GM19238 (cell line): ENCODE results near the gene CXCR6.

Experiments
- DNase-seq: peaks from one replicate; pipeline ENCODE4 v3.0.0; 2011; ENCODE audit warnings: low spot score; ENCODE audit not compliant: insufficient read length

CXCR6 gene

DNA sequence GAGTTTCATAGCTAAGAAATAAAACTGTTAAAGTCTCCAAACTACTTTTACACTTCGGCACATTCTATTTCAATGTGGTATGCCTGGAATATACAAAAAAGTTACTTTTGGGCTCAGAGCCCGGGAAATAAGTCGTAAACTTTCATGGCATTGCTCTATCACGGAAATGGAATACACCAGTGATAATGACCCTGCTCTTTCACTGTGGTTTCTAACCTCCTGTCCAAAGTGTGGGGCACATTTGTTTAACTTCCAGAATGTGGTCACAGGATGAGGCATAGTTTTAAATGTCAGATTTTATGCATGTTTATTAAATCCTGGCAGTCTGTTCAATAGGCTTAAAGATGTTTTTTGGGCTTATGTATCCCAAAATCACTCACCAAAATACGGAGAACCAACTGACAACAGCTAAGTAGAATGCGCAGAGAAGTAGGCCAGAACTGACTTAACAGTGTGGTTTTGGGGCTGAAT lies 5.1 kb downstream of the CXCR6 start:
- DNase-seq: no peak

DNA sequence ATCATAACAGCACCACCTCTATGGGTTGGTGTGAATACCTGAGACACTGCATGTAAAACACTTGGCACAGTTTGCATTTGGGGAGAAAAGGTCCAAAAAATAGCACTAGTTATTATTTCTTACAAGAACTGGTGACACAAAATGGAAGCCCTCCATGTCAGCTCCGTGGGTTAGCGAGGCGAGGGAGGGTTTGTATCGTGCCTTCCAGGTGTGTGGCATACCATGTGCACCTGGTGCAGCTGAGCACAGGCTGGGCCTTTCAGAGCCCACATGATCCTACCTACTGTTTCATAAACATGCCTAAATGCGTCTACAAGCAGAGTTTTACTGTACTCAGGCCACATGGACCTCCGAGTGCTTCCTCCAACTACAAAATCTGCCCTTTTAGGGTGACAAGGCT lies 5.6 kb downstream of the CXCR6 start:
- DNase-seq: no peak

DNA sequence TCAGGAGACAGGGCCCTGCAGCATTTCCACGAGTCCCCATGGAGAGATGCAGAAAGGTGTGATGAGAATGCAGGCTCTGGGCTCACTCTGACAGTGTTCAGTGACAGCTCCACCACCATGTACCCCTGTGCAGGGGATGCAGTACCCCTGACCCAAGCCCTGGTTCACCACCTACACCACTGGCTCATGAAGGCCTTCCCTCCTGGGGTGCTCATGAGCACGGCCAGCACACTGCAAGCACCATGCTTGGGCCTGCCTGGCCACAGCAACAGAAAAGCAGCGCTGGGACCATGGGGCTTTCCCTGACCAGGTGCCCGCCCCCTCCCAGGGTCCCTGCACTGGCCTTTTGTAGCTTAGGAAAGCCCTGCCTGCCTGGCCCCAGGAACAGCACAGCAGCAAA lies 6.2 kb downstream of the CXCR6 start:
- no peak for DNase-seq

DNA sequence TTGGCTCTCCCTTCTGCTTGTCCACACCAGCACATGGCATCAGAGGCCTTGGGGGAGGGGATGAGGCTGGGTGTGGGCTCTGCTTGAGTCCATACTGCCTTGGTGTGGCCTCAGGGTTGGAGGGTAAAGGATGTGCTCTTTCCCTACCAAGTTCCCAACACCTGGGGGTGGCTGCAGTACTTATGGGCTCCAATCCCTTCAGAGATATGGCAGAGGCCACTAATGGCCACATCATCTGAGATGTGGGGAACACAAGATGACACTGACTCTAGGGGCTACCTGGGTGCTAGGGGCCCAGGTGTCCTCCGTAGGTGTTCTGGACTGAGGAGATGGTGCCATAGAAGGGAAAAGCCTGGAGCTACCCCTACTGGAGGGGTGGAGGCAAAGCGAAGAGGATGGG lies 6.9 kb downstream of the CXCR6 start:
- DNase-seq: no peak

DNA sequence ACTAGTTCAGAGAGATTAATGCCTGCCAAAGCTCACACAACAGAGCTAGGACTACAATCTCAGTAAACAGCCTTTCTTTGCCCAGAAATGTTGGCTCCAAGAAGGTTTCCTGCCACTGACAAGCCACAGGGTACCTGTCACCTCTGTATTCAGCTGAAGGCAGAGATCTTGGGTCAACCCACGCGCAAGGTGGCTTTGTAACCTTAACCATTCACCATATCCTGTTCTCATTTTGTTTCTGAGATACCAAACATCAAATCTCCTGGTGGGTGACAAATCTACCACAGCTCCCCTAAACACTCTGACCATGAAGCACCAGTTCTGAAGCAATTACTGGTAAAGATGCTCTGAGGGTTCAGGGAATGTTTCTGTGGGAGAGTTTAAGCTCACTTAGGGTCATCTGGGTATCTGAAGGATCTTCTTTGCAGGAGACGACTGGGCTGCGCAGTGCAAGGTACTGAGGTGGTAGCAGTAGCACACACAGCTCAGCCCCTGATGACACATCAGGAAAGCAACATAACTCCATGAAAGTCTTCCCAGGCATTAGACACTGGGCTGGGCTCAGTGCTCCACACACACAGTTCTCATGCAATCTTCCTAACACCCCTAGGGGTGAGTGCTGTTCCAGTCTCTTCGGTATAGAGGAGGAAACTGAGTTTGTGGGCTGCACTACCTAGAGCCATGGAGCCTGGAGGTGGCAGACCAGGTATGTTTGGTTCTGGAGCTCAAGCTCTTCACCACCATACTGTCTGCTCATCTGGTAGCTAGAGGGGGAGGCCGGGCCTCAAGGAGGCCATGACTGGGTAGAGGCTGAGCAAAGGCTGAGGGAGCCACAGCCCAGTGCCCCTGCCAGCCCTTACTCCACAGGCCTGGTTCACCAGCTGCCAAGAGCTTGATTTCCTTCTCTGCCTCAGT lies 7.7 kb downstream of the CXCR6 start:
- DNase-seq: no peak

DNA sequence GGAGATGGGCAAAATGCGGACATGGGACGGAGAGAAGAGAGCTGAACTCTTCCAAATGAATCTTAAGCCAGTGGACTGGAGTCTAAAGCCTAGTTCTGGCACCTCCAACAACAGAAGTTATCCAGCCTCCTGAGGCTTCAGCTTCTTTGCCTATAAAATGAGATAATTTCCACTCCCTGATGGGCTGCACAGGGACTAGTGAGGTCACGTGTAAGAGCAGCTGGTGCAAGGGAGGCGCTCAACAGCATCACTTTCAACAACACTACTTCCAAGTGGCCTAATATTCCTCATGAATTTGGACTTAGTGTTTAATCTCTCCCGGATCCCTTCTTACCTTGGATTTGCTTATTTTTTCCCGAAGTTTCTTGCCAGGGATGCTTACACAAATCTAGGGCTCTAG lies 8.7 kb downstream of the CXCR6 start:
- DNase-seq: no peak

DNA sequence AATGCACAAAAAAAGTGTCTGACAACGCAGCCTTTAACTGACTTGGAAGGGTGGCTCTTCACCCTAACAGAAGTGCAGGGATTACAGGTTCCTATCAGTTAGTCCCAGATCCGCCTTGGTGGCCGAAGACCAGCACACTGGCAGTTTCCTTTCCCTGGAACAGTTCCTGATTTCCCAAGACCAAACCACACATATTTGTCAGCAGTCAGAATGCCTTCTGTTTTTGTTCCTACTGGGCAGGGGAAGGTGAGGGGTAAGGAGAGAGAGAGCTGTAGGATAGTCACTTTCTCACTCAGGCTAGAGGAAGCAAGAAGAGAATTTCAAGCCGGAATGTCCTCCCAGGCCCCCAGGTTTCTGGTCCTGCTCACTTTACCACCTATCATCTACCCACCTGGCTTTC lies 9.2 kb downstream of the CXCR6 start:
- DNase-seq: no peak

DNA sequence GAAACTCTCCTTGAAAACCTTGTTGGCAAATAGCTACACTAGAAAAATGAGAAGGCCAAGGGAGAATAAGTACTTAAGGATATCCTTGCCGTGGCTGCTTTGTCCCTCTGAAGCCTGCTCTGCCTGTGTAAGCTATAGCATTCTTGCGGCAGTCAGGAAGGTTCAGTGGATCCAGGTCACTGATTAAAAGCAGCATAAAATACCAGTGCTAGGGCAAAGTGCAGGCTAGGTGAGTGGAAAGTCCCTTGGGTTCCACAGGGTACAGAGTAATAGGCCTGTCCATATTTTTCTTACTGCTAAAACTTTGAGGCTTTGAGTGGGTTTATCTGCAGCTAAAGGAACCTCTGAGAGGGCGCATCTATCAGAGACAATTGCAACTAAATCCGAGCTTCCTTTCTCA lies 10.3 kb downstream of the CXCR6 start:
- no peak for DNase-seq

DNA sequence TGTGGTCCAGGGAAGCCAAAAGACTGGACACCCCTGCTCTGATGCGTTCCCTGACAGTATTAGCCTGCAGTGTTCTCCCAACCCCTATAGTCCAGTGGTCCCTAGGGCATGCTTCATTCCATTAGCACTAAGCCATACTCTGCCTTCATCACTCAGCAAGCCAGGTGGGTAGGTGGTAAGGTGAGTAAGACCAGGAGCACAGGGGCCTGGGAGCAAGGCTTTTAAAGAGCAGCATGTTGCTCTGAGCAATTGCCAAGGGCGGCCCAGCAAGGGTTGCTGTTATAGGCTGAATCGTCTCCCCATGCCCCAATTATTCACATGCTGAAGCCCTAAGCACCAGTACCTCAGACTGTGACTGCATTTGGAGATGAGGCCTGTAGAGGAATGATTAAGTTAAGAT lies 11.0 kb downstream of the CXCR6 start:
- DNase-seq: no peak

DNA sequence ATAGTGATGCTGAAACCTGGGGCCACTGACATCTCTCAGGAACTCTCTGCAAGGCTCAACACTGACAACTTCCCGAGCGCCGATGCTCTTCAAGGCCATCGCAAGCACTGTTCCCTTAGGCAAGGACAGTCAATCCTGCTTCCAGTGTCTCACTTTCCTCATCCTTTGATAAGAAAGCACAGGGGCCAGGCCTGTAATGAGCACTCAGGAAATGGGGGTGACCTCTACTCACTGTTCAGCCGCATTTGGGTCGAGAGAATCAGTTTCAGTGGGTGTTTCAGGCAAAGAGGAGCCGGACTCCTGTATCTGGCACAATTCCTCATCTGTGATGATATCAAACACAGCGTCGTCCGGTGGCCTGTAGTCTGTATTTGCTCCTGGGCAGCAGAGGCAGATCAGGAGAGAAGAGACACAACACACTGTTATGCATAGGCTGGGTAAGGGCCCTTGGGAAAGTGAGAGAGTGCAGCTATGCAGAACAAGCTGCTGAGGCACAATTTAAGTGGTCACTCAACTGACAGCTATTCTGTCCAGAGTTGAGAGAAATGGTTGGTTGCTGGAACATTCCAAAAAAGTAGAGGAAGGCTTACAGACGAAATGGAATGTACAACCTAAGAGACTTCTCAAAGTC lies 11.9 kb downstream of the CXCR6 start:
- no peak for DNase-seq

DNA sequence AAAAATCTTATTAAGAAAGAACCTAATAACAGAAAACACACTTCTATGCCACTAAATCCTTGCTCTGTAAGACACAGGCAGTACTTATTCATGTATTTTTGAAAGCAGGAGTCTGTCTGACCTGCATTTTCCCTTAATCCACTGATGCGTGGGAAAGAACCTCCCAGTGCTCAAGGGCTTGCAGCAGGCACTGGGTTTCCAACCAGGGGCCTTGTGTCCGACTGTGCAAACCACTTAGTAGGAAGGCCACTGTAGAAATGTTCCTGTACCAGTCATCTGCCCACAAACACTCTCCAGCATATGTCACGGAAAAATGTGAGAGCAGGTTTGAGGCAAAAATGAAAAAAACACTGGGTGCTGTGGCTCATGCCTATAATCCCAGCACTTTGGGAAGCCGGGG lies 12.4 kb downstream of the CXCR6 start:
- DNase-seq: no peak

DNA sequence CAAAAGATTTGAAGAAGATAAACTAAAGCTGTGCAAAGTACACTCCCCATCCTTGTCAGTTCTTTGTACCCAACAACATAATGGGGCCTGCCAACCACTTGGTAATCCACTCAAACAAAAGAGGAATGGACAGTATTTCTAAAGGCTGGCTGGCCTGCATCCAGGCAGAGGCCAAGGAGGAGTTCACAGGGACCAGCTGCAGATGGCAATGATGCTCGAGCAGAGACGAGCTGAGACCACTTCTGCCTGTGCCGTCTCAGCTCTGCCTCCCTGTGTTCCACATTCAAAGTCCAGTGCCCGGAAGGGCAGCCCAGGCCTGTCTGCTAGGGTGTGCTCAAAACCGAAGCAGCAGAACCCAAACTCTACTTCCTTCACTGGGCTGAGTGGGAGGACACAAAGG lies 14.3 kb downstream of the CXCR6 start:
- DNase-seq: no peak

DNA sequence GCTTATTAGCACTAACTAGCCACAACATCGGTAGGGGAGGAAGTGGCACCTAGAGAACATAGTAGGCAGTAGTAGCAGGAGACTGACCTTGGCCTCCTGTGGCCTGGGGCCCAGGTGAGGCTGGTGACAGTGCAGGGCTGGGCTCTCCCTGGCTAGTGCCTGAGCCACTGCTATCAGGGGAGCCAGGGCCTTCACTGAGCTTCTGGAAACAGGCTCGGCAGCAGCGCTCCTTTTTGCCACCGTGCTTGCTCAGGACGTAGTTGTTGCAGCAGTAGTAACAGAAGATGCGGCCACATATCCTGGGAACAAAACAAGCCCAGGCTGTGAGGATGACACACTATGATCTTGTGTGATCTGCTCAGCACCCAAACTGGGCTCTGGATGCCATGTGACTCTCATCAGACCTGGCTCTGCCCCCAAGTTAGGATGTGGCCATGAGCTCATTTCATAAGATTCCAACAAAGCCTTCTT lies 15.1 kb downstream of the CXCR6 start:
- DNase-seq: no peak

DNA sequence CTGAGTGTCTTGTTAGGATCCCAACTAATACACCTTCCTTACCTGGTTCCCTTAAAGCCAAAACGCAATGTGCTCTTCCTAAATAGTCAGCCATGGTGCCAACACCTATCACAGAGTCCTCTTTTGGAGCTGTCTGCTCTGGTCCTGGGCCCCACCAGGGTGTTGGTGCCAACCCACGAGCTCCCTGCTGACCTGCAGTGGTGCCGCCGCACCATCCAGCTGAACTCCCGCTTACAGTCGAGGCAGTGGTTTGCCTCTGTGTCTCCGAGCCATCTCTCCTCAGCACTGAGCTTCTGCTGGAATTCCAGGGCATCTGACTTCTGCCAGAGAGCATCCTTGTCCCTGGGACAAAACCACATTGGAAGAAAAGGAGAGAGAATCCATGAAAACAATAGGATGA lies 15.9 kb downstream of the CXCR6 start:
- no peak for DNase-seq

DNA sequence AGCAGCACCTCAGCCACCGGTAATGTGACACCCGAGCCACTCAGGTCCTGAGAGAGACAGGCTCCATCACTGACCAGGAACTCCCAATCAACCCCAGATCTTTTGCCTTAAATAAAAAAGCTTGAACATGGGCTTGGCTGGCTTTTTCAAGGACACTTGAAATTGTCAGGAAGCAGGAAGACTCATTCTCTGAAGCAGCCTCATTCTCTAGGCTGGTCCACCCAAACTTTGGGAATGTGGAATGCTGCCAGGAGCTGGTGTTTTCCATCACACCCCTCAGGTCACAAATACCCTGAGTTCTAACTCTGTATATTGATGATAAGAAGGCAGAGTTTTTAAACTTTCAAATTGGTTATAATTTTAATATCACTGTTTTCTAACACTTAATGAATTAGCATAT lies 17.0 kb downstream of the CXCR6 start:
- no peak for DNase-seq

DNA sequence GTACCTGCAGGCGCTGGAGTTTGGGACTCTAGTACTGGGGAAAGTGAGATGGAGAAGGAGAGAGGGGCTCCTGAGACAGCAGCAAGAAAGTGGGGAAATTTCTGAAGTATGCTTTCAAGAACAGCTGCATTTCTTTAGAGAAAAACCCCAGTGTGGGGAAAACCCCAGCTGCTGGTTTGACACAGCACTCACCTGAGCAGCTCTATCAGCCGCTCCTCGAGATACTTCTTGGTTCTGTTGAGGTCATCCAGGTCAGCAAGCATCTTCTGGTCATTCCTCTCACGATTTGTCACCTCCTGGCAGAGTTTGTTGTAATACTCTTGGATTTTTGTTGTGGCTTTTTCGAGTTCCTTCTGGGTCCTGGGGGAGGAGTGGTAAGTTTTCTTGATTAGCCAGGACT lies 18.8 kb downstream of the CXCR6 start:
- peak; percentile 22 for DNase-seq

DNA sequence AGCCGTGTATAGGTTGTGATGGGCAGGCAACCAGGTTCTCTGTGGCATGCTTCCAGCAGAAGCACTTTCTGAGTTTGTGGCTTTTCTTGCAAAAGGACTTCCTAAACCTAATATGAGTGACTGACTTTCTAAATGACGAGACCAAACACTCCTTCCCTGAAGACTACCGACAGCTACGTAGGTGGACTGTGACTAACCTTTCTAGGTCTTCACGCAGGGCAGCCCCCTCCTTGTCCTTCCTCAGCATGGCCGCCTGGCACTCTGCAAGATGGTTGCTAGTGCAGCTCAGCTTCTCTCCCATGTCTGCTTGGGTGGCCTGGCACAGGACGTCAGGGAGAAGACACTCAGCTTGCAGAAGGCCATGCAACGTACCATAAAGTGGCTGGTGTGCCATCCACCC lies 20.9 kb downstream of the CXCR6 start:
- no peak for DNase-seq

DNA sequence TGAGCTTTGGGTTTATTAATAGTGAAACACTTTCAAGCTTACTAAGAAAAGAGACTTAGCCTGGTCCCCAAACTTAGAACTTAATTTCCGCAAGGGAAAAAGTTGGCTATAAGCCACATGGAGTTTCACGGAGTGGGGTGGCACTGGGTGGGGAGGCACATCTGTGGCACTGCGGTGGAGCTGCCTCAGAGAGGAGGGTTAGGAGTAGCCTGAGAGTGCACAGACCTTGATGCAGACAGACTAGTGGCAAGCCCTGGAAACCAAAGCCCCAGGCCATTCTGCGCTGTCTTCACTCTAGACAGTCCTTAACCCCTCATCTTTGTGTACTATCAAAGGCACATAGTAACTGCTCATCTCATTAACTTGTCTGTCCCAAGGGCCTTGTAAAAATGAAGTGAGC lies 22.0 kb downstream of the CXCR6 start:
- DNase-seq: no peak

DNA sequence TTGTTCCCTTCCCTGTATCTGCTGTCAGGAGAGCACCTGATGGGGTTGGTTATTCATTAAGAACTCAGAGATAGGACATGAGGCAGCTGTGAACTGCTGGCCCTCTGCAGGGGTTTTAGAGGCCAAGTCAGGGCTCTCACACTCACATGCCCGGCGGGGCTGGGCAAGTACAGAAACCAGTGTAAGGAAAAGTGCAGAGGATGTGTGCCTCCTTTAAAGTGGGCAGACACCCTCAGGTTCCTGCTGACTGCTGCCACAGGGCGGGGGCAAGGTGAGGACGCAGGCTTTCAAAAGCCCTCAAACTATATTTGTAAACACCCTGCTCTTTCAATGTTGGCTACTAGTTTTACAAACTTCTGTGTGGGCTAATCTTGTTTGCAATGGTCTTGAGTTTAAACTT lies 22.4 kb downstream of the CXCR6 start:
- DNase-seq: no peak

DNA sequence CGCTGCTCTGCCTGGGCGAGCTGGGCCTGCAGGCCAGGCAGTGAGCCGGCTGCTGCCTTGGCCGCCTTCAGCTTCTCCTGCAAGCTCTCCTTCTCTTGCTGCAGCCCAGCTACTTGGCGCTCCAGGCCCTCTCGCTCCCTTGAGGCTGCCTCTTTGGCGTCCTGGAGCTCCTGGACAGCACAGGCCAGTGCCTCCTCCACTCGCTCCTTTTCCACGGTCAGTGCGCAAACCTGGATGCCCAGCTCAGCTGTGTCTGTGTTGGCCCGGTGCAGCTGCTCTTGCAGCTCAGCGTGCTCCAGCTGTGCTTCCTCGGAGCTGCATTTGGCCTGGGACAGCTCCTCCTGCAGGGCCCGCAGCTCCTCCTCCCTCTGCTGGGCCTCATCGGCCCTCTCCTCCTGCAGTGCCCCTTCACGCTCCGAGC lies 23.1 kb downstream of the CXCR6 start:
- DNase-seq: no peak

DNA sequence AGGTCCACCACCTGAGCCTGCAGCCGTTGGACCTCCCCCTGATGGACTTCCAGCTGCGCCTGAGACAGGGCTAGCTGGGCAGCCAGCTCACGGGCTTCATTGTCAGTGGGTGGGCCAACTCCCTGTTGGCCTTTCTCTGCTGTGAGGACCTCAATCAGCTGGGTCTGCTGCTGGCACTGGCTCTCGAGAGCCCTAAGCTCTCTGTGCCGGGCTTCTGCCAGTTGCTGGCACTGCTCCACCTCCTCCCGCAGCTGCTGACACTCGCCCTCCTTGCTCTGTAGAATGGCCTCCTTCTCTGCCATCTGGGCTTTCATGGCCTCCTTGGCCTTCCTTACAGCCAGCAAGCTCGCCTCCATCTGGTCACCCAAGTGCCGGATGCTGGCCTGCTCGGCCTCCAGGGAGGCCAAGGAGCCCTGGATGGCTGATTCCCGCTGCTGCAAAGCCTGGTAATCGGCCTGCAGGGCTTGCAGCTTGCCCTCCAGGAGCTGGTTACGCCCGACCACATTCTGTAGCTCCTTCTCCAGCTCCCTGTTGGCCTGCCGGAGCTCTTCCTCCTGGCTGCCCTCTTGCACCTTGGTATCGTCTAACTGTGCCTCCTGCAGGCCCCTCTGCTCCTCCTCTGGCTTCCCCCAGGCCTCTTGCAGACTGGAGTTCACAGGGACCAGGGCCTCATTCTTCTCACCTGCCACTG lies 23.8 kb downstream of the CXCR6 start:
- no peak for DNase-seq

DNA sequence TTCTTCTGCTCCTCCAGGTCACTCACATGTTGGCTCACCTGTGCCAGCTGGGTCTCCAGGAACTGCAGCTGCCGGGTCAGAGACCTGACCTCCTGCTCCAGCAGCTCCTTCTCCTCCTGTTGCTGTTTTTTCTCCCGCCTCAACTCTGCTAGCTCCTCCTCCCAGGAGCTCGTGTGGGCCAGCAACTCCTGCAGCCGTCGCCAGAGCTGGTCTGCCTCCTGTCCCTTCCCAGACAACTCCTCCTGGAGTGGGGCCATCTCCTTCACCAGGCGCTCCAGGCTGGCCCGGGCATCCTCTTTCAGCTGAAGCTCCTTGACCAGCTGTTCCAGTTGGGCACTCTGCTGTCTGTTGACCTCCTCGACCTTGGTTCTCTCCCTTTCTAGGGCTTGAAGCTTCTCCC lies 24.5 kb downstream of the CXCR6 start:
- DNase-seq: no peak
